ENCODE results near the gene ZNF613.

DNA sequence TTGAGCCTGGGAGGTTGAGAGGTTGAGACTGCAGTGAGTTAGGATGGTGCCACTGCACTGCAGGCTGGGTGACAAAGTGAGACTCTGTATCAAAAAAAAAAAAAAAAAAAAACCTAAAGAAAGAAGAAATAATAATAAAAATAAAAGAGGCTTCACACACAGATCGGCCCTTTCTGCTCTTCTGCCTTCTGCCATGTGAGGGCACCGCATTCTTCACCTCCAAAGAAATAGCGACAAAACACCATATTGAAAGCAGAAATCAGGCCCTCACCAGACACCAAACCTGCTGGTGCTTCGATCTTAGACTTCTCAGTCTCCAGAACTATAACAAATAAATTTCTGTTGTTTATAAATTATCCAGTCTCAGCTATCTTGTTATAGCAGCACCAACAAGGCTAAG is 25.4 kb upstream of the ZNF613 start:
- TF ChIP-seq, protein P1, sequence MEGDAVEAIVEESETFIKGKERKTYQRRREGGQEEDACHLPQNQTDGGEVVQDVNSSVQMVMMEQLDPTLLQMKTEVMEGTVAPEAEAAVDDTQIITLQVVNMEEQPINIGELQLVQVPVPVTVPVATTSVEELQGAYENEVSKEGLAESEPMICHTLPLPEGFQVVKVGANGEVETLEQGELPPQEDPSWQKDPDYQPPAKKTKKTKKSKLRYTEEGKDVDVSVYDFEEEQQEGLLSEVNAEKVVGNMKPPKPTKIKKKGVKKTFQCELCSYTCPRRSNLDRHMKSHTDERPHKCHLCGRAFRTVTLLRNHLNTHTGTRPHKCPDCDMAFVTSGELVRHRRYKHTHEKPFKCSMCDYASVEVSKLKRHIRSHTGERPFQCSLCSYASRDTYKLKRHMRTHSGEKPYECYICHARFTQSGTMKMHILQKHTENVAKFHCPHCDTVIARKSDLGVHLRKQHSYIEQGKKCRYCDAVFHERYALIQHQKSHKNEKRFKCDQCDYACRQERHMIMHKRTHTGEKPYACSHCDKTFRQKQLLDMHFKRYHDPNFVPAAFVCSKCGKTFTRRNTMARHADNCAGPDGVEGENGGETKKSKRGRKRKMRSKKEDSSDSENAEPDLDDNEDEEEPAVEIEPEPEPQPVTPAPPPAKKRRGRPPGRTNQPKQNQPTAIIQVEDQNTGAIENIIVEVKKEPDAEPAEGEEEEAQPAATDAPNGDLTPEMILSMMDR (IDR thresholded peaks at IDR 0.05), result no peak
- no peak for TF ChIP-seq POLR2AphosphoS5 (IDR thresholded peaks at IDR 0.05)
